Liver (tissue), 9 donors: ENCODE data around the gene COL10A1. TPM values are rescaled to one million over a fixed set of nuclear protein-coding genes. Genes with fewer than 3 reads are reported as not detected.

Experiments used
- DNase-seq: peaks from one replicate; pipeline ENCODE4 v3.0.0-alpha.2; 2017; ENCODE audit warnings: low spot score
- H3K27ac ChIP-seq, 2 donors: one replicate each; pipeline ENCODE4 v1.7.0; 2013; ENCODE audit warnings: inconsistent platforms in 2 of 2, low read length in 2 of 2, control low read depth in 1 of 2, low read depth in 1 of 2, mild to moderate bottlenecking in 1 of 2
- H3K27me3 ChIP-seq, 4 donors: one replicate each; pipeline versions ENCODE4 v1.6.1 to v1.7.0; 2013; ENCODE audit warnings: low read length in 3 of 4, inconsistent platforms in 1 of 4, mild to moderate bottlenecking in 1 of 4, moderate library complexity in 1 of 4; ENCODE audit not compliant: control insufficient read depth in 4 of 4, insufficient read depth in 4 of 4
- H3K36me3 ChIP-seq, 4 donors: one replicate each; pipeline versions ENCODE4 v1.6.1 to v1.7.0; 2013; ENCODE audit warnings: low read length in 3 of 4, mild to moderate bottlenecking in 3 of 4, low read depth in 1 of 4, moderate library complexity in 1 of 4; ENCODE audit not compliant: control insufficient read depth in 4 of 4, insufficient read depth in 3 of 4
- H3K4me1 ChIP-seq, 4 donors: one replicate each; pipeline versions ENCODE4 v1.6.1 to v1.7.0; 2013; ENCODE audit warnings: low read length in 3 of 4, mild to moderate bottlenecking in 3 of 4, moderate library complexity in 1 of 4; ENCODE audit not compliant: control insufficient read depth in 4 of 4, insufficient read depth in 4 of 4
- H3K4me3 ChIP-seq, 3 donors: one replicate each; pipeline versions ENCODE4 v1.6.1 to v1.7.0; 2013; ENCODE audit warnings: low read length in 3 of 3, control low read depth in 1 of 3, low read depth in 1 of 3, mild to moderate bottlenecking in 1 of 3
- H3K9ac ChIP-seq, 2 donors: one replicate each; pipeline ENCODE4 v1.7.0; 2013; ENCODE audit warnings: low read length in 2 of 2, mild to moderate bottlenecking in 2 of 2, moderate library complexity in 2 of 2, control low read depth in 1 of 2, low read depth in 1 of 2
- H3K9me3 ChIP-seq, 4 donors: one replicate each; pipeline versions ENCODE4 v1.6.1 to v1.7.0; 2013; ENCODE audit warnings: low read length in 3 of 4; ENCODE audit not compliant: control insufficient read depth in 4 of 4
- ATF3 ChIP-seq: IDR thresholded peaks from 2 replicates; pipeline ENCODE4 v1.6.1; 2016; ENCODE audit warnings: antibody characterized with exemption
- CTCF ChIP-seq: fragments of 150-350 bp; IDR thresholded peaks from 2 replicates; pipeline ENCODE4 v1.5.1; 2017; ENCODE audit warnings: improper control_type of control experiment, low read depth, low read length; ENCODE audit not compliant: missing input control
- EGR1 ChIP-seq, 2 donors: IDR thresholded peaks; 2 replicates each; pipeline ENCODE4 v1.6.1; 2016 to 2018; ENCODE audit warnings: antibody characterized with exemption in 2 of 2, low read depth in 2 of 2
- FOXA1 ChIP-seq: IDR thresholded peaks from 2 replicates; pipeline ENCODE4 v1.6.1; 2016; ENCODE audit warnings: antibody characterized with exemption
- FOXA2 ChIP-seq: IDR thresholded peaks from 2 replicates; pipeline ENCODE4 v1.6.1; 2016; ENCODE audit warnings: antibody characterized with exemption
- GABPA ChIP-seq, 2 donors: IDR thresholded peaks in 1 of 2; conservative IDR thresholded peaks in 1 of 2; 2 replicates each; pipeline ENCODE4 v1.6.1; 2016; ENCODE audit warnings: antibody characterized with exemption in 2 of 2, mild to moderate bottlenecking in 1 of 2, moderate library complexity in 1 of 2
- HNF4A ChIP-seq, 2 donors: conservative IDR thresholded peaks; 2 replicates each; pipeline ENCODE4 v1.6.1; 2016; ENCODE audit warnings: antibody characterized with exemption in 2 of 2, mild to moderate bottlenecking in 2 of 2
- HNF4G ChIP-seq: IDR thresholded peaks from 2 replicates; pipeline ENCODE4 v1.6.1; 2016; ENCODE audit warnings: antibody characterized with exemption
- JUND ChIP-seq, 2 donors: IDR thresholded peaks; 2 replicates each; pipeline ENCODE4 v1.6.1; 2016; ENCODE audit warnings: antibody characterized with exemption in 2 of 2
- MAX ChIP-seq: IDR thresholded peaks from 2 replicates; pipeline ENCODE4 v1.6.1; 2016; ENCODE audit warnings: antibody characterized with exemption
- NR2F2 ChIP-seq: IDR thresholded peaks from 2 replicates; pipeline ENCODE4 v1.6.1; 2016; ENCODE audit warnings: antibody characterized with exemption
- RAD21 ChIP-seq, 2 donors: IDR thresholded peaks; 2 replicates each; pipeline ENCODE4 v1.6.1; 2016; ENCODE audit warnings: antibody characterized with exemption in 2 of 2, mild to moderate bottlenecking in 2 of 2
- REST ChIP-seq: IDR thresholded peaks from 2 replicates; pipeline ENCODE4 v1.6.1; 2016; ENCODE audit warnings: antibody characterized with exemption, mild to moderate bottlenecking
- RXRA ChIP-seq, 2 donors: IDR thresholded peaks; 2 replicates each; pipeline ENCODE4 v1.6.1; 2017 to 2018; ENCODE audit warnings: antibody characterized with exemption in 2 of 2, mild to moderate bottlenecking in 1 of 2
- SP1 ChIP-seq: IDR thresholded peaks from 2 replicates; pipeline ENCODE4 v1.6.1; 2018; ENCODE audit warnings: antibody characterized with exemption, mild to moderate bottlenecking
- TAF1 ChIP-seq: conservative IDR thresholded peaks from 2 replicates; pipeline ENCODE4 v1.6.1; 2016; ENCODE audit warnings: antibody characterized with exemption, mild to moderate bottlenecking
- YY1 ChIP-seq: IDR thresholded peaks from 2 replicates; pipeline ENCODE4 v1.6.1; 2016; ENCODE audit warnings: antibody characterized with exemption, mild to moderate bottlenecking
- ZBTB33 ChIP-seq: IDR thresholded peaks from 2 replicates; pipeline ENCODE4 v1.6.1; 2016; ENCODE audit warnings: antibody characterized with exemption
- WGBS: extraction: QIAGEN DNeasy Blood & Tissue Kit; methylation state at CpG from one replicate; pipeline ENCODE4 v1.1.7; 2013; 5-methylcytosine and 5-hydroxymethylcytosine counted together
- polyA plus RNA-seq, 2 donors: library from polyadenylated mRNA; stranded (reverse) in 1 of 2; unstranded in 1 of 2; fragments of 200-250 nt in 1 of 2; fragments of >200 nt in 1 of 2; fragmentation: Nextera tagmentation in 1 of 2; extraction: Ambion mirVana in 1 of 2; gene quantifications; one replicate each; pipeline versions ENCODE4 v1.2.1 to v1.2.3, GENCODE V29; 2013 to 2015
- total RNA-seq, 2 donors: library from RNA; depleted of rRNA; stranded (reverse); fragments of >200 nt; gene quantifications; one replicate each; pipeline ENCODE4 v1.2.3, GENCODE V29; 2014
- donor health status: healthy.
- donor health status: healthy.
- donor health status: healthy.
- donor health status: healthy.
- donor health status: healthy.

Gene COL10A1
- total and polyA plus RNA-seq, 4 donors, result 0.01 to 0.15 TPM; not detected in 2

DNA sequence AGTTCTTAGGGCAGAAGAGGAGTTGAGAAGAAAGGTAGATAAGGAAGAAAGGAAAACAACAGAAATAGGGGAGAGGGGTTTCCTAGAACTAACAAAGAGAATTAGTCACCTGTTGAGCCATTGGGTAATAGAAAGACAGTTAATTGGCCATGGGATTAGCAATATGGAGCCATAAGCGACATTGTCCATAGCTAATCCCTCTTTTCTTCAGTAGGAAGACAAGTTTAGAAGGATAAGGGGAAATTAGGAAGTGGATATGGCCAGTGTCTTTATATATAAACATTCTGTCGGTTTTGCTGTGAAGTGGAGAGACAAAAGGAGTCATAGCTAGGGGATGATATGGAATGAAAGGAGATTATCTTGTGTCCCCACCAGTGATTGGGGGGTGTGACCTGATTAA is 43.9 kb upstream of the COL10A1 start (continued):
- TF ChIP-seq CTCF, result no peak
- TF ChIP-seq NR2F2, result no peak

GRCh38 chr6:116168148-116168547 is 42.2 kb upstream of the COL10A1 start:
- H3K27me3 ChIP-seq, result no peaks in the 10 kb centered on the region
- TF ChIP-seq FOXA1, result no peak
- no peak for TF ChIP-seq MAX
- no peak for TF ChIP-seq HNF4A (conservative IDR thresholded peaks at IDR 0.05)
- TF ChIP-seq YY1, result no peak
- TF ChIP-seq TAF1, result no peak
- TF ChIP-seq RAD21 (IDR thresholded peaks at IDR 0.05), result no peak
- TF ChIP-seq GABPA (IDR thresholded peaks at IDR 0.05 in 1 of 2, conservative IDR thresholded peaks at IDR 0.05 in 1 of 2), result no peak
- TF ChIP-seq ZBTB33, result no peak
- no peak for TF ChIP-seq NR2F2
- TF ChIP-seq JUND (IDR thresholded peaks at IDR 0.05), result no peak
- no peak for TF ChIP-seq RXRA (IDR thresholded peaks at IDR 0.05)
- no peak for TF ChIP-seq EGR1 (IDR thresholded peaks at IDR 0.05; ENCODE audit: low read depth in 2 of 2)
- no peak for TF ChIP-seq REST
- TF ChIP-seq ATF3, result no peak
- no peak for TF ChIP-seq HNF4G
- TF ChIP-seq FOXA2, result no peak
- TF ChIP-seq SP1, result no peak
- TF ChIP-seq CTCF, result no peak
- H3K4me3 ChIP-seq, result no peak overlapping the region
- WGBS, result 99% methylated on average over 1 of the region's 1 CpG
- H3K36me3 ChIP-seq, result no peaks in the 10 kb centered on the region
- H3K27ac ChIP-seq, result no peak overlapping the region
- H3K4me1 ChIP-seq, result no peaks in the 10 kb centered on the region
- no peaks in the 10 kb centered on the region for H3K9me3 ChIP-seq
- H3K9ac ChIP-seq, result no peak overlapping the region
- no peak for DNase-seq
